CD14-positive monocyte (primary cell): Measurements from ENCODE around the gene WDFY4. TPM values are rescaled to one million over a fixed set of nuclear protein-coding genes. Genes with fewer than 3 reads are reported as not detected.

Experiments used
- DNase-seq, 3 donors: peaks; one replicate each; pipeline ENCODE4 v3.0.0-alpha.2; 2011 to 2022
- H2AFZ ChIP-seq: 2 replicates; pipeline ENCODE4 v1.6.0; 2012; ENCODE audit warnings: mild to moderate bottlenecking, low read depth, low read length, inconsistent platforms; ENCODE audit not compliant: insufficient read depth, poor library complexity, severe bottlenecking
- H3K27ac ChIP-seq, 2 donors: 1 replicate in 1 of 2; 2 replicates in 1 of 2; pipeline ENCODE4 v1.5.1; 2012 to 2013; ENCODE audit warnings: low read length in 2 of 2, control low read depth in 1 of 2, inconsistent platforms in 1 of 2, low read depth in 1 of 2, mild to moderate bottlenecking in 1 of 2
- H3K27me3 ChIP-seq, 2 donors: one replicate each; pipeline versions ENCODE4 v1.6.0 to v1.6.1; 2011 to 2013; ENCODE audit warnings: low read length in 2 of 2; ENCODE audit not compliant: control insufficient read depth in 2 of 2, insufficient read depth in 2 of 2
- H3K36me3 ChIP-seq, 2 donors: replicated peaks in 1 of 2; 1 replicate in 1 of 2; 2 replicates in 1 of 2; pipeline versions ENCODE4 v1.5.1 to v1.6.1; 2012 to 2013; ENCODE audit warnings: low read length in 2 of 2, control low read depth in 1 of 2, inconsistent platforms in 1 of 2, mild to moderate bottlenecking in 1 of 2; ENCODE audit not compliant: insufficient read depth in 2 of 2, control insufficient read depth in 1 of 2
- H3K4me1 ChIP-seq, 2 donors: 1 replicate in 1 of 2; 2 replicates in 1 of 2; pipeline versions ENCODE4 v1.5.1 to v1.6.1; 2012 to 2013; ENCODE audit warnings: low read length in 2 of 2, control low read depth in 1 of 2, inconsistent platforms in 1 of 2, mild to moderate bottlenecking in 1 of 2, moderate library complexity in 1 of 2; ENCODE audit not compliant: insufficient read depth in 2 of 2, control insufficient read depth in 1 of 2
- H3K4me2 ChIP-seq: replicated peaks from 2 replicates; pipeline ENCODE3; 2012; ENCODE audit warnings: low read length, moderate library complexity, mild to moderate bottlenecking; ENCODE audit not compliant: poor library complexity, severe bottlenecking; ENCODE audit errors: extremely low read depth
- H3K4me3 ChIP-seq, 3 experiments: fragments of 200-600 bp in 1 of 3; sonication (generic) in 1 of 3; replicated peaks in 1 of 3; 1 replicate in 2 of 3; 2 replicates in 1 of 3; pipeline ENCODE4 v1.5.1; 2011 to 2013; ENCODE audit warnings: low read length in 3 of 3, mild to moderate bottlenecking in 3 of 3, control low read depth in 2 of 3, low read depth in 2 of 3, inconsistent platforms in 1 of 3, moderate library complexity in 1 of 3
- H3K79me2 ChIP-seq: 2 replicates; pipeline ENCODE4 v1.6.0; 2012; ENCODE audit warnings: mild to moderate bottlenecking, control low read depth, inconsistent platforms, low read length, moderate library complexity; ENCODE audit not compliant: insufficient read depth
- H3K9ac ChIP-seq: 2 replicates; pipeline ENCODE4 v1.6.0; 2017; ENCODE audit warnings: low read length, mild to moderate bottlenecking; ENCODE audit not compliant: insufficient read depth, poor library complexity, severe bottlenecking
- H3K9me3 ChIP-seq, 2 donors: replicated peaks in 1 of 2; 1 replicate in 1 of 2; 2 replicates in 1 of 2; pipeline versions ENCODE4 v1.5.1 to v1.6.1; 2012 to 2013; ENCODE audit warnings: low read length in 2 of 2, control low read depth in 1 of 2; ENCODE audit not compliant: control insufficient read depth in 1 of 2, insufficient read depth in 1 of 2
- H4K20me1 ChIP-seq: 2 replicates; pipeline ENCODE4 v1.6.0; 2012; ENCODE audit warnings: mild to moderate bottlenecking, low read length, control low read depth, moderate library complexity; ENCODE audit not compliant: insufficient read depth
- H3K27ac Mint-ChIP-seq, 7 donors: one replicate each; pipeline ENCODE4 v1.8.0; 2020; ENCODE audit warnings: mild to moderate bottlenecking in 7 of 7, mixed read lengths in 7 of 7, moderate library complexity in 6 of 7, inconsistent platforms in 2 of 7
- H3K27me3 Mint-ChIP-seq, 3 donors: one replicate each; pipeline ENCODE4 v1.8.0; 2021 to 2022; ENCODE audit warnings: low read depth in 3 of 3, mild to moderate bottlenecking in 3 of 3, mixed read lengths in 3 of 3, moderate library complexity in 3 of 3, inconsistent platforms in 1 of 3
- H3K36me3 Mint-ChIP-seq, 2 donors: one replicate each; pipeline ENCODE4 v1.8.0; 2020; ENCODE audit warnings: mixed read lengths in 2 of 2, inconsistent platforms in 1 of 2, mild to moderate bottlenecking in 1 of 2
- H3K4me1 Mint-ChIP-seq: one replicate; pipeline ENCODE4 v1.8.0; 2020; ENCODE audit warnings: mild to moderate bottlenecking, mixed read lengths
- H3K4me3 Mint-ChIP-seq, 2 donors: one replicate each; pipeline ENCODE4 v1.8.0; 2020; ENCODE audit warnings: mild to moderate bottlenecking in 2 of 2, mixed read lengths in 2 of 2, moderate library complexity in 1 of 2
- H3K9me3 Mint-ChIP-seq, 7 donors: one replicate each; pipeline ENCODE4 v1.8.0; 2020 to 2022; ENCODE audit warnings: mixed read lengths in 7 of 7, mild to moderate bottlenecking in 6 of 7, moderate library complexity in 6 of 7, inconsistent platforms in 2 of 7
- WGBS: methylation state at CpG from one replicate; pipeline ENCODE4 v1.1.5; 2013; ENCODE audit warnings: missing lambda C conversion rate; ENCODE audit not compliant: insufficient coverage; 5-methylcytosine and 5-hydroxymethylcytosine counted together
- intact Hi-C, 2 donors: fragments of 100-400 bp; cut with micrococcal nuclease; formaldehyde crosslinking; loops; one replicate each; pipeline versions ENCODE4 v1.15.0 to v1.15.1; 2023
- polyA plus RNA-seq, 3 donors: library from polyadenylated mRNA; depleted of rRNA in 1 of 3; unstranded in 2 of 3; stranded (reverse) in 1 of 3; fragments of 300-500 nt in 2 of 3; fragments of >200 nt in 1 of 3; fragmentation: Illumina TruSeq in 2 of 3; gene quantifications; 1 replicate in 2 of 3; 2 replicates in 1 of 3; pipeline ENCODE4 v1.2.3, GENCODE V29; 2012 to 2021
- TF ChIP-seq, protein P1 (sequence below): fragments of 200-600 bp; IDR thresholded peaks from one replicate; pipeline ENCODE4 v1.8.0; 2022; ENCODE audit warnings: antibody characterized with exemption, mild to moderate bottlenecking

Gene WDFY4
- polyA plus RNA-seq, 3 donors: 7.5 to 36.1 (median 9.8) TPM

DNA sequence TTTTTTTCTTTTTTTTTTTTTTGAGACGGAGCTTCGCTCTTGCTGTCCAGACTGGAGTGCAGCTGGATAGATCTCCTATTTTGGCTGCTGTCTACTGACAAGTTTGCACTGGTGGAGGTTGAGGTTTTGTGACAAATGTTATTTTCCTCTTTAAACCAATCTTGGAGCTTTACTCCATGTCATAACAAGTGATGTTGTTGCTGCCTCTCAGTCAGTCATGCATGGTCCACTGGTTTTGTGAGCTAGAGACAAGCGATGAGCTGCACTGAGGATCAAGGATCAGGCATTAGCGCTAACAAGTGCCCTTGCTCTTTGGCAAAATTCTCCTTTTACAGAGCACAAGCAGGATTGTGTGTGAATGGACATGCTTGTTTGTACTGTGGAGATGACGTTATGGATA is 805 bp upstream of the WDFY4 start:
- intact Hi-C loops: no loop called here
- H3K36me3 ChIP-seq: no peaks in the 10 kb centered on the region
- H3K27me3 ChIP-seq: no peaks in the 10 kb centered on the region
- H3K27me3 Mint-ChIP-seq: peaks cover 0 to 1% (median 0%) of the 10 kb centered on the region in 3 donors
- H3K4me1 Mint-ChIP-seq: peaks cover 43% of the 10 kb centered on the region
- H3K4me3 ChIP-seq: no peak overlapping the region
- peak overlapping the region in 1 of 2 donors; percentile 9 for H3K4me3 Mint-ChIP-seq
- no peaks in the 10 kb centered on the region for H3K9me3 ChIP-seq
- peaks cover 42% of the 10 kb centered on the region for H3K79me2 ChIP-seq
- no peak overlapping the region for H3K9ac ChIP-seq
- DNase-seq: no peak
- peaks cover 10% of the 10 kb centered on the region for H4K20me1 ChIP-seq
- peaks cover 0 to 6% (median 0%) of the 10 kb centered on the region in 7 donors for H3K9me3 Mint-ChIP-seq
- peak overlapping the region in 2 of 7 donors; percentile 67 to 81 for H3K27ac Mint-ChIP-seq
- WGBS: 100% methylated on average over 2 of the region's 5 CpGs
- no peak overlapping the region for H3K27ac ChIP-seq
- no peak overlapping the region for H3K4me2 ChIP-seq
- TF ChIP-seq, protein P1, sequence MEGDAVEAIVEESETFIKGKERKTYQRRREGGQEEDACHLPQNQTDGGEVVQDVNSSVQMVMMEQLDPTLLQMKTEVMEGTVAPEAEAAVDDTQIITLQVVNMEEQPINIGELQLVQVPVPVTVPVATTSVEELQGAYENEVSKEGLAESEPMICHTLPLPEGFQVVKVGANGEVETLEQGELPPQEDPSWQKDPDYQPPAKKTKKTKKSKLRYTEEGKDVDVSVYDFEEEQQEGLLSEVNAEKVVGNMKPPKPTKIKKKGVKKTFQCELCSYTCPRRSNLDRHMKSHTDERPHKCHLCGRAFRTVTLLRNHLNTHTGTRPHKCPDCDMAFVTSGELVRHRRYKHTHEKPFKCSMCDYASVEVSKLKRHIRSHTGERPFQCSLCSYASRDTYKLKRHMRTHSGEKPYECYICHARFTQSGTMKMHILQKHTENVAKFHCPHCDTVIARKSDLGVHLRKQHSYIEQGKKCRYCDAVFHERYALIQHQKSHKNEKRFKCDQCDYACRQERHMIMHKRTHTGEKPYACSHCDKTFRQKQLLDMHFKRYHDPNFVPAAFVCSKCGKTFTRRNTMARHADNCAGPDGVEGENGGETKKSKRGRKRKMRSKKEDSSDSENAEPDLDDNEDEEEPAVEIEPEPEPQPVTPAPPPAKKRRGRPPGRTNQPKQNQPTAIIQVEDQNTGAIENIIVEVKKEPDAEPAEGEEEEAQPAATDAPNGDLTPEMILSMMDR: no peak
- H3K4me1 ChIP-seq: peaks cover 17 to 38% of the 10 kb centered on the region in 2 donors
- no peaks in the 10 kb centered on the region for H3K36me3 Mint-ChIP-seq
- peak overlapping the region; percentile 88 for H2AFZ ChIP-seq

DNA sequence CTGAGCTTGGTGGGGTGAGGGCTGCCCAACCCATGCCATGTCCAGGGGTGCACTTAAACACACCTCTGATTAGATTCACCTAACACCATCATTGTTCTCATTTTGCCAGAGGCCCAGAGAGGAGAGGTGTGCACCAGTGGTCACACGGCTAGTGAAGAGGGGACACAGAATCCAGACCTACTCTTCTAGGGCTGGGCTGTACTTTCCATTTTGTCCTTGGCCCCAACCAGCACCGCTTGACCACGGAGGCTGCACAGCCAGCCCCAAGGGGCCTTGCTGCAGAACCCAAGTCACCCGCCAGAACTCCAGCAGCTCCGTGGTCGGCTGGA is 246 bp upstream of the WDFY4 start:
- H3K27me3 ChIP-seq: no peaks in the 10 kb centered on the region
- H3K4me3 ChIP-seq: peak overlapping the region; percentile 68 to 82 (median 75)
- peaks cover 14% of the 10 kb centered on the region for H4K20me1 ChIP-seq
- peak overlapping the region; percentile 98 for H3K9ac ChIP-seq
- peaks cover 48% of the 10 kb centered on the region for H3K79me2 ChIP-seq
- H3K4me2 ChIP-seq: peak overlapping the region; percentile 90
- H3K36me3 ChIP-seq: no peaks in the 10 kb centered on the region
- H3K27me3 Mint-ChIP-seq: peaks cover 0 to 1% (median 0%) of the 10 kb centered on the region in 3 donors
- intact Hi-C loops: no loop called here
- peak overlapping the region; percentile 95 to 99 for H3K27ac ChIP-seq
- H3K9me3 Mint-ChIP-seq: peaks cover 0 to 6% (median 0%) of the 10 kb centered on the region in 7 donors
- H3K36me3 Mint-ChIP-seq: no peaks in the 10 kb centered on the region
- TF ChIP-seq, protein P1: no peak
- peak overlapping the region; percentile 88 for H2AFZ ChIP-seq
- whole genome bisulfite sequencing: 4% methylated on average over 6 of the region's 6 CpGs
- H3K27ac Mint-ChIP-seq: peak overlapping the region; percentile 96 to 100 (median 99)
- peaks cover 43% of the 10 kb centered on the region for H3K4me1 Mint-ChIP-seq
- peaks cover 17 to 38% of the 10 kb centered on the region in 2 donors for H3K4me1 ChIP-seq
- DNase-seq: no peak
- no peaks in the 10 kb centered on the region for H3K9me3 ChIP-seq
- peak overlapping the region; percentile 92 to 98 for H3K4me3 Mint-ChIP-seq
